Astrocyte of the hippocampus (primary cell): Measurements from ENCODE around the gene OR2AT4.
"Not testable (repeated sequence)": the region's sequence is repeated elsewhere in the genome, so short reads cannot be mapped to it uniquely, and the experiment has no call there.

Experiments used
- DNase-seq: peaks from one replicate; pipeline ENCODE4 v3.0.0; 2011; ENCODE audit warnings: low read depth, low spot score

OR2AT4 gene

DNA sequence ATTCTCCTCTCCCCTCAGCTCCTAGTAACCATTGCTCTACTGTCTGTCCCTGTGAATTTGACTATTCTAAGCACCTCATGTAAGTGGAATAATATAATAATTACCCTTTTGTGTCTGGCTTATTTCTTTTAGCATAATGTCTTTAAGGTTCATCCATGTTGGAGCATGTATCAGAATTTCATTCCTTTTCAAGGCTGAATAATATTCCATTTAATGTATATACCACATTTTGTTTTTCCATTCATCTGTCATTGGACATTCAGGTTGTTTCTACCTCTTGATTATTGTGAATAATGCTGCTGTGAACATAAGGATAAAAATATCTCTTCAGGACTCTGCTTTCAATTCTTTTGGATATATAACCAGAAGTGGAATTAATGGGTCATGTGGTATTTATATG lies 28.1 kb downstream of the OR2AT4 start:
- no peak for DNase-seq

DNA sequence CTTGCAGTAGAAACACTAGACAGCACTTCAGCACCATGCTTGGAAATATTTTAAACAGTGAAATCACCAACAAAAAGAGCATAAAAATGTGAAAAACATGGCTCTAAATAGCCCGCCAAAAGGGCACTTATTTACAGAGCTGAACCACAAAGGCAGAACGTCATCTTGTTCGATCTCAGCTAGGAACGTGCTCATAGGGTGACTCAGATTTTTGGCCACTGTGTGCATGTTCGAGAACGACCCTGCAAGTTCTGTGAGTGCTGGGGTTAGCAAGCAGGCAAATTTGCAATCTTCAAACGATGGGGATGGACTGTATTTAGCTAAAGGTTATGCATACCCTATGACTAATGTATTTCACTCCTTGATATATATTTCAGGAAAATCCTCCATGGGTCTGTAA lies 30.6 kb downstream of the OR2AT4 start:
- DNase-seq, result peak; percentile 2

DNA sequence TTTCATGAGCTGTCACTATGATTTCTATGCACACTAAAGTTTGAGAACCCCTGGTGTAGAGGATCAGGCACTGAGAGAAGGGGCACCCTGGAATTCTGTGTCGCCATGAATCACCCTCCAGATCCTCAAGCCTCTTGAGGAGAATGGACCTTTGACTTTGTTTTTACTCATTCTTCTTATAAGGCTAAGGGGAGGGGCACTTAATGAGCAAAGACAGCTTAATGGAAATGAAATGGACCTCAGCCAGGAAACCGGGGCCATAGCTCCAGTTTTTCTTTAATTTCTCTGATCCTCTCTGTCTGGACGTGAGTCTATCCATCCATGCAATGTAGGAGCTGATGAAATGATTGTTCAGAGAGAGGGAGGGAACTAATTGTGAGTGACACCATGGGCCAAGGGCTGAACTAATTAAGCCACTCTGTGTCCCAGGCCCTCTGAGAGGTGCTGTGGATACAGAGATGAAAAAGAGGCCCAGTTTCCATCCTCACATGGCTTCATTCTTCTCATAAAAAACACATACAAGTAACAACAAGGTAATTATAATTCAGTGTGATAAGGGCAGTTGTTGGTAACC lies 32.8 kb downstream of the OR2AT4 start:
- DNase-seq, result no peak

DNA sequence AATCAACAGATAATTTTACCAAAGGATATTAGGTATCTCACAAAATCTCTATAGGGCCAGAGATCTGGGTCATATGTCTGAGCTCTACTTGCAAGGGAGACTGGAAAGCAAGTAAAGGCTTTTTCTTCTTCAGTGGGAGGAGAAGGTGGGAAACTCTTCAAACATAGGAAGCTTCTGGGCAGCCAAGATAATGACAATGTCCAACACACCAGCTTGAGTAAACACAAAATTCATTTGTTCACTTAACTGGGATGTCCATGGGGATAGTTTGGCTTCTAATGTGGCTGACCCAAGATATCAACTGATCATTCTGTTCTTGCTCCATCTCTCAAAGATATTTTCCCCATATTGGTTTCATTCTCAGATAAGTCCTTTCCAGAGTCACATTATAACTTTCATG lies 37.4 kb downstream of the OR2AT4 start:
- DNase-seq, result no peak

DNA sequence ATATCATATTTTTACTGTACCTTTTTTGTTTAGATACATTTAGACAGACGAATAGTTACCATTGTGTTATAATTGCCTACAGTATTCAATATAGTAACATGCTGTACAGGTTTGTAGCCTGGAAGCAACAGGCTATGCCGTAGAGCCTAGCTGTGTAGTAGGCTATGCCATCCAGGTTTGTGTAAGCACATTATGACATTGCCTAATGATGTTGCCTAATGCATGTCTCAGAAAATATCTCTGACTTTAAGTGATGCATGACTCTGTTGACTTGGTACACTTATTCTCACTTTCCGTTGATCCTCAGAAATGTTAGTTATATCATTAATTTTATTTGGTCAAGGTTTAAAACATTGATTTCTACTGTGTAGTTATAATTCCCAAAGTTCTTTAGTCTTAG lies 39.9 kb downstream of the OR2AT4 start:
- DNase-seq, result no peak

DNA sequence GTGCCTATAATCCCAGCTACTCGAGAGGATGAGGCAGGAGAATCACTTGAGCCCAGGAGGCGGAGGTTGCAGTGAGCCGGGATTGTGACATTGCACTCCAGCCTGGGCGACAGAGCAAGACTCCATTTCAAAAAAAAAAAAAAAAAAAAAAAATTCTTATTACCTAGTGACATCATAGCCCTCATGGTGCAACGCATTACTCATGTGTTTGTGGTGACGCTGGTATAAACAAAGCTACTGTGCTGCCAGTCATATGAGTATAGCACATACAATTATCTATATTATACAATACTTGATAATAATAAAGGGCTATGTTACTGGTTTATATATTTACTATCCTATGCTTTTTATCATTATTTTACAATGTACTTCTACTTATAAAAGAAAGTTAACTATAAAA lies 41.2 kb downstream of the OR2AT4 start:
- no peak for DNase-seq

DNA sequence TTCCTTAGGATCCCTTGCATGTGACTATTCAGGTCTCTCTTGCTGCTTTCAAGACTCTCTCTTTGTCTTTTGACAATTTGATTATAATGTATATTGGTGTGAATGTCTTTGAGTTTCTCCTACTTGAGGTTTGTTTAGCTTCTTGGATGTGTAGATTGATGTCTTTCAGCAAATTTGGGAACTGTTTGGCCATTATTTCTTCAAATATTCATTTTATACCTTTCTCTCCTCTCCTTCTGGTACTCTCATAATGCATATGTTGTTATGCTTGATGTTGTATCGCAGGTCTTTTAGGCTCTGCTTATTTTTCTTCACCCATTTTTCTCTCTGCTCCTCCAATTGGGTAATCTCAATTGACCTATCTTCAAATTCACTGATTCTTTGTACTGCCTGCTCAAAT lies 44.2 kb downstream of the OR2AT4 start:
- DNase-seq, result no peak

DNA sequence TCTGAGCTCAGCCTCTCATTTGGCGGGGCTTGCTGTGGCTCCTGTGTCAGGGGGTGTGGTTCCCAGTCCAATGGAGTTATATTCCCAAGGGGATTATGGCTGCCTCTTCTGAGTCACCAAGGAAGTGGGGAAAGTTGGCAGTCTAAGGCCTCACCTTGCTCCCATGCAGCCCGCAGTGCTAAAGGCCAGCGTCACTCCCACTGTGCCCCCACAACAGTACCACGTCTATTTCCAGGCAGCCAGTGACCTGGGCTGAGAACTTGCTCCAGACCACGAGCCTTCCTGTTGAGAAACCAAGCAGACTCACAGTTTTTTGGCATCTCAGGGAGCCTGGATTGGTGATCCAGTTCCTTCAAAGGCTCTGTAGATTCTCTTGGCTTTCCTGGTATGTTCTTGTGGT lies 45.6 kb downstream of the OR2AT4 start:
- DNase-seq, result no peak

DNA sequence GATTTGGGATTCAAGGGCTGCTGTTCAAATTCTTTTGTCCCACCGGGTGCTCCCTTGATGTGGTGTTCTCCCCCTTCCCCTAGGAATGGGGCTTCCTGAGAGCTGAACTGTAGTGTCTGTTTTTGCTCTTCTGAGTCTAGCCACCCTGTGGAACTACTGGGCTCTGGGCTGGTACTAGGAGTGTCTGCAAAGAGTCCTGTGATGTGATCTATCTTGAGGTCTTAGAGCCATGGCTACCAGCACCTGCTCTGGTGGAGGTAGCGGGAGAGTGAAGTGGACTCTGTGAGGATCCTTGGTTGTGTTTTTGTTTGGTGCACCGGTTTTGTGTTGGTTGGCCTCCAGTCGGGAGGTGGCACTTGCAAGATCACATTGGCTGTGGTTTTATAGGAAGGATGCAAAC lies 46.2 kb downstream of the OR2AT4 start:
- DNase-seq, result no peak

DNA sequence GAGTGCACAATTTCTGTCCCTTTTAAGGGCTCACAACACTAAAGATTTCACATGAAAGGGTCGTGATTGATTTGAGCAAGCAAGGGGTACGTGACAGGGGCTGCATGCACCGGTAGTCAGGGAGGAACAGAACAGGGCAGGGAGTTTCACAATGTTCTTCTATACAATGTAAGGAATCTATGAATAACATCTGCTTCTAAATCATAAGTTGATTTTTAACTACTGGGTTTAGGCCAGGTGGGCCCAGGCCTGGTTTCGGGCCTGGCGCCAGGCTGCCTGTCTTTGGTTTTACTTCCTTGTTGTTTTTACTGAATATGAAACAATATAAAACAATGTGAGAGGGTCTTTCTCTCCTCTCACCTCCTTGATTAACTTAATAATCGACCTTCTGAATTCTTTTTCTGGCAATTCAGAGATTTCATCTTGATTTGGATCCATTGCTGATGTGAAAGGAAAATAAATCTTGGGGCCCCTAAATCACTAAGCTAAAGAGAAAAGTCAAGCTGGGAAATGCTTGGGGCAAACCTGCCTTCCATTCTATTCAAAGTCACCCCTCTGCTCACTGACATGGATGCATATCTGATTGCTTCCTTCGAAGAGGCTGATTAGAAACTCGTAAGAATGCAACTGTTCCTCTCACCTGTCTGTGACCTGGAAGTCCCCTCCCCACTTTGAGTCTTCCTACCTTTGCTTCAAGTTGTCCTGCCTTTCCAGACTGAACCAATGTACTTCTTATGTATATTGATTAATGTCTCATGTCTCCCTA lies 47.0 kb downstream of the OR2AT4 start:
- not testable (repeated sequence) for DNase-seq

DNA sequence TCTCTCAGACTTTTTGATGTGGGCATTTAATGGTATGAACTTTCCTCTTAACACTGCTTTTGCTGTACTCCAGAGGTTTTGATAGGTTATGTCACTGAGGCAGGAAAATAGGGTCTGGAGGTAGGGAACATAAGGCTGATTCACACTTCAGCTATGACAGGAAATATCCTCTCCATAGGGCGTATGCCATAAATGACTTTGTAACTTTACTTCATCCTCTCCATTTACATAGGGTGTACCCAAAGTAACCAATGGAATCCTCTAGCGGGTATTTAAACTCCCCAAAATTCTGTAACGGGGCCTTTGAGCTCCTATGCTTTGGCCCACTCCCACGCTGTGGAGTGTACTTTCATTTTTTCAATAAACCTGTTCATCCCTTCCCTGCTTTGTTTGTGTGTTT lies 49.5 kb downstream of the OR2AT4 start:
- DNase-seq, result no peak

DNA sequence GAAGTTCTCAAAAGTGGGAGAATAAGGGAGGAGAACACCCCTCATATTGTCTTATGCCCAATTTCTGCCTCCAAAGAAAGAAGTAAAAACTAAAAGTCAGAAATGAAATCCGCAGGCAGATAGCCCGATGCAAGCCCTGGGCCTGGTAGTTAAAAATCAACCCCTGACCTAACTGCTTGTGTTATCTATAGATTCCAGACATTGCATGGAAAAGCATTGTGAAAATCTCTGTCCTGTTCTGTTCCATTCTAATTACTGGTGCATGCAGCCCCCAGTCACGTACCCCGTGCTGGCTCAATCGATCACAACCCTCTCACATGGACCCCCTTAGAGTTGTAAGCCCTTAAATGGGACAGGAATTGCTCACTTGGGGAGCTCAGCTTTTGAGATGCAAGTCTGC lies 50.0 kb downstream of the OR2AT4 start:
- DNase-seq, result not testable (repeated sequence)

DNA sequence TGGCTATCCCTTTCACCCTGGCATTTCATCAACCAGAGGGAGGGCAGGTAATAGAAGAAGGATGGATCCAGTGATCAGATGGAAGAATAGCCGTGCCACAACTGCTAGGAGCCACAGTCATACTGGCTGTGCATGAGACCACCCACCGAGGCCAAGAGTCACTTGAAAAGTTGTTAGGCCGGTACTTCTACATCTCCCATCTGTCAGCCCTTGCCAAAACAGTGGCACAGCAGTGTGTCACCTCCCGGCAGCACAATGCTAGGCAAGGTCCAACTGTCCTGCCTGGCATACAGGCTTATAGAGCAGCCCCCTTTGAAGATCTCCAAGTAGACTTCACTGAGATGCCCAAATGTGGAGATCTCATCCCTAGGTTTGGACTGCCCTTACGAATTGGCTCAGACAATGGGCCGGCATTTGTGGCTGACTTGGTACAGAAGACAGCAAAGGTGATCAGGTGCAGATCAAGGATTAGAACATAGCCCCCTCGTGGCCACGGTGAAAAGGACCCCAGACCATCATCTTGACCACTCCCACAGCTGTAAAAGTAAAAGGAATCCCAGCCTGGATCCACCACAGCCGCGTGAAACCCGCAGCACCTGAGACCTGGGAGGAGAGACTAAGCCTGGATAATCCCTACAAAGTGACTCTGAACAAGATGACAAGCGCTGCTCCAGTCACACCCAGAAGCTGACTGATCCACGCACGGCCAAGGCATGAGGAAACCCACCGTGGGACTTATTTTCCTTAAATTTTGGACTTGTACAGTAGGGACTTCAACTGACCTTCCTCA lies 52.1 kb downstream of the OR2AT4 start:
- not testable (repeated sequence) for DNase-seq

DNA sequence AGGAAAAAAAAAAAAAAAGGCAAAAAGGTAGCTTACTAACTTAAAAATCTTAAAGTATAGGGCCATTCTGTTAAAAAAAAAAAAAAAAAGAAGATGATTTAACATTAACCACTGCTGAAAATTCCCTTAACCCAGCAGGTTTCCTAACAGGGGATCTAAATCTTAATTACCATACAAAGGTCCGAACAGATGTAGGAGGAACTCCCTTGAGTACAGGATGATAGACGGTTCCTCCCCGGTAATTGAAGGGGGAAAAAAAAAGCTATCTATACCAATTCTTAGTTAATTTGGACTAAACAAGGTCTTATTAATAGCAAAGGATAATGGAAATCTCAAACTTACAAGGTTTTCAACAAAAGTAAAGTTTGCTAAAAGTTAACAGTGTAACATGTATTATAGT lies 54.9 kb downstream of the OR2AT4 start:
- DNase-seq, result not testable (repeated sequence)

DNA sequence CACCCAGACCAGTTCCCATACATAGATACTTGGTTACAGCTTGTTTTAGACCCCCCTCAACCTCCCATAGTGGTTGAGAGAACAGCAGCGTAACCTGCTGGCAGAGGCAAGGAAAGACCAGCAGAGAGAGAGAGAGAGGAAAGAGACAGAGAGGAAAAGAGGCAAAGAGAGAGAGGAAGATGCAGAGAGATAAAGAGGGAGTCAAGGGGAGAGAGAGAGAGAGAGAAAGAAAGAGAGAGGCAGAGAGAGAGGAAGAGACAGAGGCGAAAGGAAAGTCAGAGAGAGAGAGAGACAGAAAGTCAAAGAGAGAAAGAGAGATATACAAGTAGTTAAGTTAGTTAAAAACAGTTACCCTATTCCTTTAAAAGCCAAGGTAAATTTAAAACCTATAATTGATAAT lies 55.4 kb downstream of the OR2AT4 start:
- no peak for DNase-seq

DNA sequence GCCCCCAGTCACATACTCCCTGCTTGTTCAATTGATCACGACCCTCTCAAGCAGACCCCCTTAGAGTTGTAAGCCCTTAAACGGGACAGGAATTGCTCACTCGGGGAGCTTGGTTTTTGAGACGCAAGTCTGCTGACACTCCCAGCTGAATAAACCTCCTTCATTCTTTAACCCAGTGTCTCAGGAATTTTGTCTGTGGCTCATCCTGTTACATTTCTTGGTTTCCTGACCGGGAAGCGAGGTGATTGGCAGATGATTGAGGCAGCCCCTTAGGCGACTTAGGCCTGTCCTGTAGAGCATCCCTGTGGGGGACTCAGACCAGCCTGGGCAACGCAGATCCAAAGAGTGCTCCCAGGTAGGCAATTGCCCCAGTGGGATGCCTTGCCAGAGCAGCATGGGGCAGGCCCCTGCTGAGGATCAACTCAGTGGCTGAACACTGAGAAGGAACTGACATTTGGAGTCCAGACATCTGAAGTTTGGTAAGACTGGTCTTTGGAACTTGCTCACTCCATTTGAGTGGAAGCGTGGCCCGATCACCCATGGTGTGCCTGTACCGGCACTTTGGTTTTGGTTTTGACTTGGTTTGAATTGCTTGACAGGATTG lies 56.4 kb downstream of the OR2AT4 start:
- no peak for DNase-seq

DNA sequence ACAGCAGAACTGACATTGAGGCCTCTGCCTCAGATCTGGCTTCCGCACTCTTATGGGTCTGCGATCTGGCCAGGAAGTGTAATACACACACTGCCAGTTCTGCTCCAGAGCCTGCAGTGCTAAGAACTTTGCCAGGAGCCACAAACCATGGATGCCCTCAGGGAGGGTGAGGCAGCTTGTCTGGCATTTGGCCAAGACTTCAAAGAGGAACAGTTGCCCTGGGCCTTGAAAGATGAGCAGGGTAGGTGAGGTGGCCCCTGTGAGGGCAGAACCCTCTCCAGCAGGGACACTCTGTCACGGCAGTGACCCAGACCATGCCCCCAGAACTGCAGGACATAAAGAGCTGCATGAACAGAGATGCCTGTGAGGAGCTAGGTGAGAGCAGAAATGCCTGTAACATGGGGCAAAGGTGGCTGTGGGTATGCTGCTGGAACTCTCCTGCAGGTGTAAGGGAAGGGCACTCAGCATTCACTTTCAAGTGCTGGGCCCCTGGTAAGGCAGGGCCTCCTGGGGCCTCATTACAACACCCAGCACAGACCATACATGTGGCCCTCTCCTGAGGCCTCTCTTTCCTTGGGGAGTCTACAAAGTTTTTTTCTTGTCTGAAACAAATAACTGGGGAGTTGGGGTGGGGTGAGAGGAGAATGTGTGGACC lies 60.6 kb downstream of the OR2AT4 start:
- peak; percentile 52 for DNase-seq

DNA sequence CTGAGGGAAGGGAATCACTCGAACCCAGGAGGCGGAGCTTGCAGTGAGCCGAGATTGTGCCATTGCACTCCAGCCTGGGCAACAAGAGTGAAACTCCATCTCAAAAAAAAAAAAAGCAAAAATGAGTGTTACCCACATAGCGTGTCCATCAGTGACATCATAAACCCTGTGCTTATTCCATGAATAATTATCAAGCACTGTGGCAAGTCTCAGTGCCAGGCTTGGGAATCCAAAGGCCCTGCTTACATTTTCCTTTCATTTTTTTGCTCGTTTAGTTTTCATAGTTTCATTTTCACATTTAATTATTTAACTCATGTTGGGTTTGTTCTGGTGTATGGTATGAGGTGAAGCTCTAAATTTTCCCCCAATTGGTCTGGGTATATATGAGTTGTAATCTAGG lies 61.4 kb downstream of the OR2AT4 start:
- no peak for DNase-seq

DNA sequence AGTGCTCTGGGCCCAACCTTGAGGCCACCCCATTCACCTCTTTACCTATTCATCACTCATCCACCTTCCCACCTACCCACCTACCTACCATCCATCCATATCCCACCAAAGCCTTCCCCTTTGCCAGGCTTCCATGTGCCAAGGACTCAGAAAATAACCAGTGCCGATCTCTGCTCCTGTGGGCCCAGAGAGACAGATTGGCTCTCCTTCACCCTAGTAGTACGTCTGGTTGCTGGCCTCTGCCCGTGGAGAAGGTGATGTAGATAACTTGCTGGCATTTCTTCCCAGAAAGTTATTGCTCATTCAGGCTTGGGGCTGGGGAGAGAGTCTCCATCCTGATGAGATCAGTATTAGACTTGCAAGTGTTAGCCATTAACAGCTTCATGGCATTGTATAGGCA lies 62.8 kb downstream of the OR2AT4 start:
- no peak for DNase-seq

DNA sequence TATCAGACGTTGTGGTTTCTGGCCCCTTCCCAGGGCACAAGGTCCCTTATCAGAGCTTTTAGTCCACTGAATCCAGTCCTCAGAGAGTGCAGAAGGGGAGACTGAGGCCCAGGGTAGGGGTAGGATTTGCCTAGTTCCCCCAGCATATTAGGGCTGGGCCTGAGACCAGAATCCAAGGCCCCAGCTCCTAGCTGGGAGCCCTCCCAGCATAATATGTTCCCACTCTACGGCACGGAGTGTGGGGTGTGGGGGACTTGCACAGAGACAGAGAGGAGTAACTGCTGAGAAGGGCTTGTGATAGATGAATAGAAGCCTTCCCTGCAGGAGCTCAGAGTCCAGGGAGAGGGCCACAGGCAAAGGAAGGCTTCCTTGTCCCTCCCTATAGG lies 64.1 kb downstream of the OR2AT4 start:
- no peak for DNase-seq

DNA sequence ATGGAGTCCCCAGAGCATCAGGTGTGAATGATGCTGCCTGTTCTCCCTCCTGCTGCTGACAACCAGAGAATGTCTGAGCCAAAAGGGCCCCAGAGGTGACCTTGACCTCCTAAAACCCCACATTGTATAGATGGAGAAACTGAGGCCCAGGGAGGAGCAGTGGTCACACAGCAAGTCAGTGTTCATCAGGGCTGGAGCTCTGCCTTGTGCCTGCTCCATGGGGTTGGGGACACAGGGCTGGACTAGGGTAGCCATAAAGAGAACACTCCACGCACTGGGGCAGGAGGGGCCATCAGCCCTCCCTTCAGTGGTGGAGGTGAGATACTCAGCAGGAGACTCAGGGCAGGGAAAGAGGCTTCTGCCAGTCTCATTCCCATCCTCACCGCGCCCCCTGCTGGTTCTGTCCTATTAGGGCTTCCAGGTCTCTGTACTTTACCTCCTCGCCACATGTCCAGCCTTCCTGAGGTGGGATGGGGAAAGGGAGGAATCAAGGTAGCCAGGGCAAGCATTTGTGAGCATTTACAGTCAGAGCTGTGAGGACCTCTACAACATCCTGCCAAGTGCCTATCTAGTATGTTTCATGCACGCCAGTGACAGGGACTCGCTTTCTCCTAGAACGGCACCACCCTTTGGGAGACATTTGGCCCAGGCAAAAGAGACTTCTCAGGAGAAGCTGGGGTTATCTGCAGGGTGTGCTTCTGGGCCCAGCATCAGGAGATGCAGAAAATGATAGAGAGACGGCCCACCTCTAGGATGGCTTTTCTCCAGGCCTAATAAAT lies 64.7 kb downstream of the OR2AT4 start:
- DNase-seq, result peak; percentile 72
